OCI-LY3 (cell line): Measurements from ENCODE around the gene POLD4.
"Not testable (repeated sequence)": the region's sequence is repeated elsewhere in the genome, so short reads cannot be mapped to it uniquely, and the experiment has no call there.

Experiments
- H2AFZ ChIP-seq: fragments of 200-600, 300-600 bp; shearing (Covaris generic); 2 replicates; pipeline ENCODE4 v1.6.0; 2014; ENCODE audit warnings: antibody characterized with exemption, low read depth, low read length
- H3K27ac ChIP-seq: fragments of 200-600, 300-600 bp; sonication (generic); 2 replicates; pipeline ENCODE4 v1.5.1; 2014; ENCODE audit warnings: mild to moderate bottlenecking, low read length, moderate library complexity, mixed read lengths
- H3K27me3 ChIP-seq: fragments of 200-600, 300-600 bp; sonication (generic); 2 replicates; pipeline ENCODE4 v1.6.1; 2014; ENCODE audit warnings: low read depth, low read length, mixed read lengths
- H3K36me3 ChIP-seq: fragments of 200-600, 300-600 bp; sonication (generic); replicated peaks from 2 replicates; pipeline ENCODE3; 2014; ENCODE audit warnings: low read depth, low read length, mixed read lengths
- H3K4me1 ChIP-seq: fragments of 300-600, 200-600 bp; sonication (generic); 2 replicates; pipeline ENCODE4 v1.6.1; 2014; ENCODE audit warnings: low read length, mixed read lengths
- H3K4me2 ChIP-seq: fragments of 200-600, 300-600 bp; sonication (generic); 2 replicates; pipeline ENCODE4 v1.6.1; 2014; ENCODE audit warnings: low read length, mixed read lengths
- H3K4me3 ChIP-seq: fragments of 300-600, 200-600 bp; sonication (generic); 2 replicates; pipeline ENCODE4 v1.5.1; 2014; ENCODE audit warnings: antibody characterized with exemption, mild to moderate bottlenecking, low read length, moderate library complexity
- H3K79me2 ChIP-seq: fragments of 300-600, 200-600 bp; shearing (Covaris generic); 2 replicates; pipeline ENCODE4 v1.6.1; 2014; ENCODE audit warnings: mild to moderate bottlenecking, low read length, mixed read lengths
- H3K9ac ChIP-seq: fragments of 300-600, 200-600 bp; shearing (Covaris generic); 2 replicates; pipeline ENCODE4 v1.6.0; 2014; ENCODE audit warnings: mild to moderate bottlenecking, low read length, moderate library complexity
- H3K9me3 ChIP-seq: fragments of 200-600, 300-600 bp; shearing (Covaris generic); 2 replicates; pipeline ENCODE4 v1.6.1; 2014; ENCODE audit warnings: low read length, mixed read lengths; ENCODE audit not compliant: insufficient read depth
- H4K20me1 ChIP-seq: fragments of 200-600, 300-600 bp; sonication (generic); 2 replicates; pipeline ENCODE4 v1.6.1; 2016; ENCODE audit warnings: low read length, mixed read lengths; ENCODE audit not compliant: insufficient read depth
- EZH2phosphoT487 ChIP-seq: fragments of 200-600 bp; shearing (Covaris generic); IDR thresholded peaks from 2 replicates; pipeline ENCODE4 v1.6.1; 2018; ENCODE audit warnings: antibody characterized with exemption, mixed run types, low read depth
- TF ChIP-seq, protein P1 (sequence below): fragments of 200-600, 300-600 bp; sonication (generic); IDR thresholded peaks from 2 replicates; pipeline ENCODE4 v1.5.1; 2014; ENCODE audit warnings: antibody characterized with exemption, low read length, low read depth

POLD4 gene

DNA sequence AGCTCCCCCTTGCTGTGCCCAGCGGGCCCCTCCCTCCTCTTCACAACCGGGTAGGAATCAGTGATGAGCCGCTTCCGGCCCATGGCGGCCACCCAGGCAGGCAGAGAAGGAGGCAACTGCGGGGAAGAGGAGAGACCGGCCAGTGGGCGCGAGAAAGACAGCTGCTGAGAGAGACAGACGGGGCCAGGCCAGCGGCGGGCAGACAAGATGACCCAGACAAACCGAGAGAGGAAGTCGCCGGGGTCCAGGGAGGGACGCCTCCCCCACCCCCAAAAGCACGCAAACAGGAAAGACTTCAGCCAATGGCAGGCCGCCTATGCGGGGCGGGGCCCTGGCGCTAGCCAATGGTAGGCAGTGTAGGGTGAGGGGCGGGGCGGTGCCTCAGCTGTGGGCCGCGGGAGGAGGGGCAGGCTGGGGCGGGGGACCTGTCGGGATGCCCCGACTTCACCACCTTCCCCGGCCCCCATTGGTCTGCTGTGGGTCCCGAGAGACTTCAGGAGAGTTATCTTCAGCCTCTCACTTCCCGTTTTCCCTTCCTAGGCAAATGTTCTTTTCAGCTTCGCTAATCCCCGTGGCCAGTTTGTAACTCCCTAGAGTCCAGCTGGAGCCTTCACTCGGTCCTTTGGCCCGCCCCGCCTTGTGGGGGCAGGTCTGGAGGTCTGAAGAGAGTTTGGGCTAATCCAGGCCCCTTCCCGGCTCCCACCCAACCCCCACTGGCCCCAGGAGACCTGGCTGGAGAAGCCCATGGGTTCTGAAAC lies at the start of gene POLD4:
Gene POLD4 (minus strand): TSS at position 230 of the 758 bp plus-strand sequence. CDS start 147 bp downstream, at position 83.
- Histone ChIP-seq H3K27me3 (no peaks in the 10 kb centered on the region), H3K4me1 (peaks cover 80% of the 10 kb centered on the region), H3K36me3 (peaks cover 13% of the 10 kb centered on the region), H3K27ac (peak within 1 kb of the TSS; percentile 98), H3K9ac (peak within 1 kb of the TSS; percentile 99), H3K79me2 (peaks cover 30% of the 10 kb centered on the region), H2AFZ (no peak within 1 kb of the TSS), H3K4me3 (peak within 1 kb of the TSS; percentile 83), H3K9me3 (no peaks in the 10 kb centered on the region), H3K4me2 (peak within 1 kb of the TSS; percentile 97), H4K20me1 (no peaks in the 10 kb centered on the region)
- no peak for TF ChIP-seq EZH2phosphoT487
- TF ChIP-seq, protein P1, sequence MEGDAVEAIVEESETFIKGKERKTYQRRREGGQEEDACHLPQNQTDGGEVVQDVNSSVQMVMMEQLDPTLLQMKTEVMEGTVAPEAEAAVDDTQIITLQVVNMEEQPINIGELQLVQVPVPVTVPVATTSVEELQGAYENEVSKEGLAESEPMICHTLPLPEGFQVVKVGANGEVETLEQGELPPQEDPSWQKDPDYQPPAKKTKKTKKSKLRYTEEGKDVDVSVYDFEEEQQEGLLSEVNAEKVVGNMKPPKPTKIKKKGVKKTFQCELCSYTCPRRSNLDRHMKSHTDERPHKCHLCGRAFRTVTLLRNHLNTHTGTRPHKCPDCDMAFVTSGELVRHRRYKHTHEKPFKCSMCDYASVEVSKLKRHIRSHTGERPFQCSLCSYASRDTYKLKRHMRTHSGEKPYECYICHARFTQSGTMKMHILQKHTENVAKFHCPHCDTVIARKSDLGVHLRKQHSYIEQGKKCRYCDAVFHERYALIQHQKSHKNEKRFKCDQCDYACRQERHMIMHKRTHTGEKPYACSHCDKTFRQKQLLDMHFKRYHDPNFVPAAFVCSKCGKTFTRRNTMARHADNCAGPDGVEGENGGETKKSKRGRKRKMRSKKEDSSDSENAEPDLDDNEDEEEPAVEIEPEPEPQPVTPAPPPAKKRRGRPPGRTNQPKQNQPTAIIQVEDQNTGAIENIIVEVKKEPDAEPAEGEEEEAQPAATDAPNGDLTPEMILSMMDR = no peak

DNA sequence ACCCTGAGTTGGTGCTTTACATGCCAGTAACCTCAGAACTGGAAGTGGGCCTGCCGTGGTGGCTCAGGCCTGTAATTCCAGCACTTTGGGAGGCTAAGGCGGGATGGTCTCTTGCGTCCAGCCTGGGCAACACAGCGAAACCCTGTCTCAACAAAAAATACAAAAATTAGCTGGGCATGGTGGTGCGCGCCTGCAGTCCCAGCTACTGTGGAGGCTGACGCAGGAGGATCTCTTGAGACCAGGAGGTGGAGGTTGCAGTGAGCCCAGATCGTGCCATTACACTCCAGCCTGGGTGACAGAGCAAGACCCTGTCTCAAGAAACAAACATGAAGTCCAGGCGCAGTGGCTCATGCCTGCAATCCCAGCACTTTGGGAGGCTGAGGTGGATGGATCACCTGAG lies 49.7 kb upstream of the POLD4 start:
- H3K4me1 ChIP-seq = peaks cover 39% of the 10 kb centered on the region
- peak overlapping the region; percentile 80 for H3K4me3 ChIP-seq
- peaks cover 23% of the 10 kb centered on the region for H3K36me3 ChIP-seq
- peak overlapping the region; percentile 57 for H3K27ac ChIP-seq
- not testable (repeated sequence) for H3K9me3 ChIP-seq, H2AFZ ChIP-seq, H4K20me1 ChIP-seq, H3K27me3 ChIP-seq
- peak overlapping the region; percentile 84 for H3K9ac ChIP-seq
- peak overlapping the region; percentile 98 for H3K4me2 ChIP-seq
- peaks cover 21% of the 10 kb centered on the region for H3K79me2 ChIP-seq

DNA sequence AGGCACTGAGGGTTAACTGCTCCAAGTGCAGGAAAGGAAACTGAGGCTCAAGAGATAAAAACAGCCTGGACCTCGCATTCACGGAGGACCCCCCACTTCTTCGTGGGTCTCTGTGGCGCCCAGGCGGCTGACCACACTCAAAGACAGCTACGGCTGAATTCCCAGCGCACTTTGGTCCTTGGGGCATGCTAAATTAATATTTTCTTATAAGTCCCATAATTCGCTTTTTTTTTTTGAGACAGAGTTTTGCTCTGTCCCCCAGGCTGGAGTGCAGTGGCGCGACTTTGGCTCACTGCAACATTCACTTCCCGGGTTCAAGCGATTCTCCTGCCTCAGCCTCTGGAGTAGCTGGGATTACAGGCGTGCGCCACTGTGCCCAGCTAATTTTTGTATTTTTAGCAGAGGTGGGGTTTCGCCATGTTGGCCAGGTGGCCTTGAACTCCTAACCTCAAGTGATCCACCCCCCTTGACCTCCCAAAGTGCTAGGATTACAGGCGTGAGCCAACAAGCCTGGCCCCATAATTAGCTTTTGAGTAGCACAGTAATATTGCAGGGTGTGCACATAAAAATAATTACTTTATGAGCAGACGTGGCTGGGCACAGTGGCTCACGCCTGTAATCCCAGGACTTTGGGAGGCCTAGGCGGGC lies 49.0 kb upstream of the POLD4 start:
- Histone ChIP-seq H3K36me3 (peaks cover 31% of the 10 kb centered on the region), H3K4me1 (peaks cover 39% of the 10 kb centered on the region), H3K4me2 (peak overlapping the region; percentile 98), H3K9ac (peak overlapping the region; percentile 85), H3K79me2 (peaks cover 21% of the 10 kb centered on the region), H2AFZ (0 out of 2 replicates have a peak overlapping the region, but pooled peaks have one; percentile 45), H3K4me3 (peak overlapping the region; percentile 80), H3K27ac (peak overlapping the region; percentile 79)
- H3K27me3 ChIP-seq, H3K9me3 ChIP-seq, H4K20me1 ChIP-seq: not testable (repeated sequence)

DNA sequence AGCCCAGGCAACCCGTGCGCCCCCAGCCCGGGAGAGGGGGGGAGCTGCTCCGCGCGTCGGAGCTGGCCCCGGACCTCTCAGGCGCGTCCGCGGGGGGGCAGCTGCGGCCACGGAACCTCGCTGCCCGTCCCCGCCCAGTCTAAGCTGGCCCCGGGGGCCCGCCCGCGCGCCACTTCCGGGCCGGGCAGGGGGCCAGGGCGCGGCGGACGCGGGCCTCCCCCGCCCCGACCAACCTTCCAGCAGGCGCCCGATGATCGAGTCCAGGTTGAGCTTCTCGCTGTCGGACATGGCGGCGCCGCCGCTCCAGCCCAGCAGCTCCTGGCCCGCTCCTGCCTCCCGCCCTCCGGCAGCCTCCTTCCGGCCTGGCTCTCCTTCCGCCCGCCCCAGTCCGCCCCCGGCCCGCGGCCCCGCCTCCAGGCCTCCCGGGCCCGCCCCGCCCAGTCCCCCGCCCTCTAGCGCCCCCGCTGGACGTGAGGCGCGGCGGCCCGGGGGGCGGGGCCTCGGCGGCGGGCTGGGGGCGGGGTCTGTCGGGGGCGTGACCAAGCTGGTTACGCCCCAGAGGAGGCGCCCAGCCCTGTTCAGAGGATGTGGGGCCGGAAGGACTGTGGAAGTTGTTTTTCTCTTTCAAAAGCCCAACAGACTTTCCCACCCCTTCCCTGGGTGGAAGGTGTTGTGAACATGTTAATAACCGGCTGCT lies 48.3 kb upstream of the POLD4 start, which contains the start of gene PPP1CA:
Gene PPP1CA (minus strand): TSS at position 364 of the 697 bp plus-strand sequence. CDS start 76 bp downstream, at position 288.
- Histone ChIP-seq H3K9me3 (no peaks in the 10 kb centered on the region), H2AFZ (0 out of 2 replicates have a peak within 1 kb of the TSS, but pooled peaks have one; percentile 45), H3K27ac (peak within 1 kb of the TSS; percentile 79), H3K79me2 (peaks cover 21% of the 10 kb centered on the region), H4K20me1 (peaks cover 8% of the 10 kb centered on the region; the same call in 1 of the 2 replicates), H3K9ac (peak within 1 kb of the TSS; percentile 97), H3K27me3 (no peaks in the 10 kb centered on the region), H3K36me3 (peaks cover 34% of the 10 kb centered on the region), H3K4me3 (peak within 1 kb of the TSS; percentile 94), H3K4me2 (peak within 1 kb of the TSS; percentile 98), H3K4me1 (peaks cover 39% of the 10 kb centered on the region)
- TF ChIP-seq EZH2phosphoT487 = no peak
- TF ChIP-seq, protein P1 = peak; percentile 27
